ENCODE data around the gene NOX4. TPM values are rescaled to one million over a fixed set of nuclear protein-coding genes. Genes with fewer than 3 reads are reported as not detected.
"Not testable (repeated sequence)": the region's sequence is repeated elsewhere in the genome, so short reads cannot be mapped to it uniquely, and the experiment has no call there.

The NOX4 gene
- total RNA-seq, 4 donors from 2014 or later = 38.4 to 129 (median 67.4) TPM

DNA sequence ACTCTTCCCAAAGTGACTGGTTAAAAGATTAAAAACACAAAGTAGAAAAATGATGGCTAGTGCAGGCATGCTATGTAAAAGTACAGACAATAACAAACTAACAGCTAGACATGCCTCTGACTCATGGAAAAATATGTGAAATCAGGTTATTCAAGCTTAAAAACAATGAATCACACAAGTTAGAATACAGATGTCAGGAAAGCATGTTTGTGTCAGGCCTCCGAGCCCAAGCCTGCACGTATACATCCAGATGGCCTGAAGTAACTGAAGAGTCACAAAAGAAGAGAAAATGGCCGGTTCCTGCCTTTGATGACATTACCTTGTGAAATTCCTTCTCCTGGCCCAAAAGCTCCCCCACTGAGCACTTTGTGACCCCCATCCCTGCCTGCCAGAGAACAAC lies 110.1 kb downstream of the NOX4 start:
- TF ChIP-seq EP300 (IDR thresholded peaks at IDR 0.05) (no peak), POLR2A (IDR thresholded peaks at IDR 0.05) (no peak)
- TF ChIP-seq, protein P1, sequence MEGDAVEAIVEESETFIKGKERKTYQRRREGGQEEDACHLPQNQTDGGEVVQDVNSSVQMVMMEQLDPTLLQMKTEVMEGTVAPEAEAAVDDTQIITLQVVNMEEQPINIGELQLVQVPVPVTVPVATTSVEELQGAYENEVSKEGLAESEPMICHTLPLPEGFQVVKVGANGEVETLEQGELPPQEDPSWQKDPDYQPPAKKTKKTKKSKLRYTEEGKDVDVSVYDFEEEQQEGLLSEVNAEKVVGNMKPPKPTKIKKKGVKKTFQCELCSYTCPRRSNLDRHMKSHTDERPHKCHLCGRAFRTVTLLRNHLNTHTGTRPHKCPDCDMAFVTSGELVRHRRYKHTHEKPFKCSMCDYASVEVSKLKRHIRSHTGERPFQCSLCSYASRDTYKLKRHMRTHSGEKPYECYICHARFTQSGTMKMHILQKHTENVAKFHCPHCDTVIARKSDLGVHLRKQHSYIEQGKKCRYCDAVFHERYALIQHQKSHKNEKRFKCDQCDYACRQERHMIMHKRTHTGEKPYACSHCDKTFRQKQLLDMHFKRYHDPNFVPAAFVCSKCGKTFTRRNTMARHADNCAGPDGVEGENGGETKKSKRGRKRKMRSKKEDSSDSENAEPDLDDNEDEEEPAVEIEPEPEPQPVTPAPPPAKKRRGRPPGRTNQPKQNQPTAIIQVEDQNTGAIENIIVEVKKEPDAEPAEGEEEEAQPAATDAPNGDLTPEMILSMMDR (IDR thresholded peaks at IDR 0.05) = no peak
- Histone ChIP-seq H3K36me3 (no peaks in the 10 kb centered on the region), H3K27me3 (no peaks in the 10 kb centered on the region), H3K4me3 (no peak overlapping the region), H3K4me1 (no peaks in the 10 kb centered on the region), H3K9me3 (peaks cover 0 to 13% (median 0%) of the 10 kb centered on the region in 4 donors), H3K27ac (peak overlapping the region in 2 of 4 donors; percentile 35 to 79)
- 46 to 56% methylated on average over 3 of the region's 3 CpGs for whole genome bisulfite sequencing, 2 donors
- DNase-seq (ENCODE audit: low spot score in 2 of 2) = no peak

DNA sequence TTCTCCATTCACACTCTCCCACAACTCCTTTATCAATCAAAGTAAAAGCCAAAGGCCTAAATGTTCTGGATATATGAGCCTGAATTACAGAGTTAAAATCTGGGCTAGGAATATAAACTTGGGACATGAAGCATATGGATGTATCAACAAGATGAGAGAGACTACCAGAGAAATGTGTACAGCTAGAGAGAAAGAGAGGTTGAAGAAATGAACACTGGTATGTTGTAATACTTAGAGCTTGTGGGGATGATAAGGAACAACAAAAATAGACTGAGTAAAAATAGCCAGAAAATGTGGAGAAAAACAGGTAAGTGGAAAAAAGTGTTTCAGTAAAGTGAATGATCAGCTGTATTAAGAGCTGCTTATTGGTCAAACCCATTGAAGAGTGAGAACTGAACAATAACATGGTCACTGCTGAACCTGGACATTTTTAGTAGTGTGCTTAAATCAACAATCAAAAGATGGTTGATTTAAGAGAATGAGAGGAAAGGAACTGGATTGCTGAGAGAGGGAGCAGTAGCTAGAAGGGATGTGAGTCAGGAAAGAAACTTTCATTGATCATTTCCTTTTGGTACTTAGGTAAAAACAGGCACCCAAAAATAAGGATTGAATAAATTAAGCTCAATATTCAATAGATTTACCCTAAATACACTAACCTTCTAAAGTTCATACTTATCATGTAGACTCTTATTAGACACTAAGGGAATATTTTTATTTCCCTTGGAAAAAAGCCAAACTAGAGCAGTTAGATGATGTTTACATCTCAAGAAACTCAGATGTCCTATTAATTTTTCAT lies 111.0 kb downstream of the NOX4 start:
- not testable (repeated sequence) for DNase-seq (ENCODE audit: low spot score in 2 of 2); H3K4me1 ChIP-seq; H3K36me3 ChIP-seq; H3K9me3 ChIP-seq; H3K27me3 ChIP-seq; H3K4me3 ChIP-seq
- peak overlapping the region in 2 of 4 donors; percentile 35 to 50 for H3K27ac ChIP-seq

DNA sequence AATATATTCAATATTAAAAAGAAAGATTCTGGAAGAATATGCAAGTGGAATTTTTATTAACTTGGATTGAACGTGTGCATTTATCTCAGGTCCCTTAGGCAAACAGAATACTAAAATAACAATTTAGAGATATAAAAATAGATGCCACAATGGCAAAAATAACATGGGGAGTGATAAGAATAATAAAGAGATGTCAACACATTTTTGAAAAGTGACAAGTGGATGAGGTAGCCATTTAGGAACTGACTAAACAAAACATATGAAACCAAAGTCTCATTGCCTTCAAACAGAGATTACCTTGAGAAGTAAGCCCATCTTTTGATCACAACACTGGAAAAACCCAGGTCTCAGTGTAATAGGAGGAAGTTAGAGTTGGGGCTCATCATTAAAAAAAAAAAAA lies 112.2 kb downstream of the NOX4 start:
- not testable (repeated sequence) for H3K4me1 ChIP-seq

DNA sequence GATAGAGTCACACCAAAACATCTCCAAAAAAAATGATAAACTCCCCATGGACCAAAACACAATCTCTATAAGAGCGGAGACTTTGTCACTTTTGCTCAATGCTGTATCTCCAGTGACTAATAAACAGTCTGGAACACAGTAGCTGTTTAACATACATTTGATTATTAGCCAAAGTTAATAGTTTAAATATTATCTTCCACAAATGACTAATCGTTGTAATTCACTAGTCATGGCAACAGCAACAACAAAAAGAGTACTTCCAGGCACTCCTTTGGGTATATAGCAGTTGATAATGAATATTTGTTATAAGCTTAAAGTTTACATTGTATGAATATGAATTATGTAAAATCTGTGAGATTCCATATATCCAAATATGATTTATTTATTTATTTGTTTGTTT lies 121.8 kb downstream of the NOX4 start:
- not testable (repeated sequence) for H3K36me3 ChIP-seq; H3K27ac ChIP-seq; H3K4me3 ChIP-seq; H3K9me3 ChIP-seq; DNase-seq (ENCODE audit: low spot score in 2 of 2); H3K27me3 ChIP-seq
- peaks cover 0 to 16% (median 2%) of the 10 kb centered on the region in 4 donors for H3K4me1 ChIP-seq
- 80 to 90% methylated on average over 2 of the region's 2 CpGs for WGBS, 2 donors

More for the DNA sequence above, 112.2 kb downstream of the NOX4 start:
- H3K27ac ChIP-seq; H3K4me3 ChIP-seq; H3K27me3 ChIP-seq; H3K9me3 ChIP-seq; H3K36me3 ChIP-seq; DNase-seq (ENCODE audit: low spot score in 2 of 2): not testable (repeated sequence)
- 70 to 81% methylated on average over 1 of the region's 1 CpG for WGBS, 2 donors

DNA sequence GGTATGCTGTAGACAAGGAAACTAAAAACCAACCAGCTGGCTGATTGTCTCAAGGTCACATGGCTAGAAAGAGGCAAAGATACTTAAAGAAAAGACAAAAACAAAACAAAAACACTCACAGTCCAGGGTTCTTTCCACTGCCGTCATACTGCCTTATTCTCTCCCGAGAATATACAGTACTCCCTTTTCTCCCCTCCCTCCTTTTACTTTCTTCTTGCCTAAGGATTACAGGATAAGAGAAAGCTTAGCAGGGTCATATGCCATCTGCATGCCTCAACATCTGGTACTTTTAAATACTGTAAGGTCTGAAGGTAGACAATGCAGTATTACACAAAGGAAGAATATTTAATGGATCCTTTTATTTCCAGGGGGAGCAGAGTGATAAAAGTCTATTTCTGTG lies 126.3 kb downstream of the NOX4 start:
- H3K9me3 ChIP-seq; H3K27ac ChIP-seq; H3K4me3 ChIP-seq; H3K27me3 ChIP-seq; DNase-seq (ENCODE audit: low spot score in 2 of 2); H3K36me3 ChIP-seq: not testable (repeated sequence)
- peaks cover 0 to 16% (median 2%) of the 10 kb centered on the region in 4 donors for H3K4me1 ChIP-seq
- 24 to 29% methylated on average over 2 of the region's 2 CpGs for WGBS, 2 donors

DNA sequence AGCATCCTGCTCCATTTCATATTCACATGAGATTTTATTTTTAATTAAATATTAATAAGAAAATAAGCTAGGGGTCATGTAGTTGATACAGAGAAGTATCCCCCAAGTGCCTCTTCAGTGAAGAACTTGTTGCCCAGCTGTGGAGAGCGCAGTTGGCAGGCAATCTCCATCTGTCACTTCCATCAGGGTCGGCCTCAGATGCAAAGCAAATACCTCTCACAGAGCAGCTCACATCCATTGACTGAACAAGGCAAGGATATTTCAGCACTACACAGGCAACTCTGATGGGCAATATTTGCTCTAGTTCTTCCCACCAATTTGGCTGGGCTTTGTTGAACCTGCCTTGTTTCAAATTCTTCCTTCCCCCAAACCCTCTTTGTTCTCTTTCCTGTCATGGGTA lies 129.4 kb downstream of the NOX4 start:
- Histone ChIP-seq H3K36me3 (no peaks in the 10 kb centered on the region), H3K27me3 (no peaks in the 10 kb centered on the region), H3K9me3 (no peaks in the 10 kb centered on the region), H3K4me1 (peaks cover 0 to 11% (median 2%) of the 10 kb centered on the region in 4 donors), H3K27ac (no peak overlapping the region), H3K4me3 (no peak overlapping the region)
- TF ChIP-seq, protein P1 (IDR thresholded peaks at IDR 0.05) = no peak
- TF ChIP-seq EP300 (IDR thresholded peaks at IDR 0.05) (no peak), POLR2A (IDR thresholded peaks at IDR 0.05) (no peak)
- no peak for DNase-seq (ENCODE audit: low spot score in 2 of 2)
- 88 to 94% methylated on average over 2 of the region's 2 CpGs for WGBS, 2 donors

DNA sequence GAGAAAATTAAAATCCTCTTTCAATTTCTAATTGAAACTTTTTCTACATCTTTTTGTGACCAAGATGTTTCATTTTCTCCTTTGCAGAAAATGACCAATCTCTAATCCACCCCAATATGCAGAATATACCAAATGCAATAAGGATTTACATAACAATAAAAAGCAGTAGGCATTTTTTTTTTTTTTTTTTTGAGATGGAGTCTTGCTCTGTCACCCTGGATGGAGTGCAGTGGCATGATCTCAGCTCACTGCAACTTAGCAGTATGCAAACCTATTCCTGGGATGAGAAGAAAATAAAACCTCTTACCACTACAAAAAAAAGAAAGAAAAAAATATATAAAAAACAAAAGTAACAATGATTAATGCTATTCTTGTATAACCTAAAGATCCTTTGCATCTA lies 132.0 kb downstream of the NOX4 start:
- H3K4me3 ChIP-seq; DNase-seq (ENCODE audit: low spot score in 2 of 2); H3K27me3 ChIP-seq; H3K27ac ChIP-seq; H3K4me1 ChIP-seq; H3K36me3 ChIP-seq; H3K9me3 ChIP-seq: not testable (repeated sequence)

DNA sequence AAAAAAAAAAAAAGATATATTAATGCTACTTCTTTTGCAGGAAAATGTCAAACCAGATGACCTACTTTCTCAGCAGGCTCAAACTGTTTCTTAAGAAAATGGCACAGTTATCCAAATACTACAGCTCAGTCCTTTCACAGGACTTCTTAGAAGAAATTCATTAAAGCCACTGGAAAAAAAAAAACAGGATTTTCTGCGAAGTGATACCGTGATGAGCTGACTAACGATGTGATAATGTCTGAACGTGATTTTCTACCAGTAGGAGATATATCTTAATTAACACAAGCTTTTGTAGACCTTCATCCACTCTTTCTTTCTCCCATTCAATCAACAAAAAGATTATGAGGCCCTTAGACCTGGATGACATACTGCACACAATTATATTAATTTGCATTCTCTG lies 132.4 kb downstream of the NOX4 start:
- Histone ChIP-seq H3K36me3 (no peaks in the 10 kb centered on the region), H3K27ac (no peak overlapping the region), H3K4me1 (no peaks in the 10 kb centered on the region), H3K9me3 (no peaks in the 10 kb centered on the region), H3K27me3 (no peaks in the 10 kb centered on the region), H3K4me3 (no peak overlapping the region)
- DNase-seq (ENCODE audit: low spot score in 2 of 2) = no peak
- WGBS, 2 donors = 51 to 60% methylated on average over 4 of the region's 4 CpGs
- no peak for TF ChIP-seq EP300 (IDR thresholded peaks at IDR 0.05)
- TF ChIP-seq, protein P1 (IDR thresholded peaks at IDR 0.05) = no peak
- TF ChIP-seq POLR2A (IDR thresholded peaks at IDR 0.05) = no peak
